Subcutaneous abdominal adipose tissue (tissue), 5 donors: ENCODE measurements around the gene CAST.

ENCODE experiments used
- H3K27ac ChIP-seq: one replicate; pipeline ENCODE4 v1.7.0; 2013; ENCODE audit warnings: low read depth, mild to moderate bottlenecking, inconsistent platforms, low read length, moderate library complexity
- H3K27me3 ChIP-seq, 5 donors: one replicate each; pipeline ENCODE4 v1.7.0; 2013; ENCODE audit warnings: low read length in 5 of 5, inconsistent platforms in 1 of 5; ENCODE audit not compliant: control insufficient read depth in 5 of 5, insufficient read depth in 4 of 5
- H3K36me3 ChIP-seq, 5 donors: one replicate each; pipeline ENCODE4 v1.7.0; 2013; ENCODE audit warnings: low read length in 5 of 5; ENCODE audit not compliant: control insufficient read depth in 5 of 5, insufficient read depth in 5 of 5
- H3K4me1 ChIP-seq, 5 donors: one replicate each; pipeline ENCODE4 v1.7.0; 2013; ENCODE audit warnings: low read length in 5 of 5, mild to moderate bottlenecking in 3 of 5, moderate library complexity in 1 of 5; ENCODE audit not compliant: control insufficient read depth in 5 of 5, insufficient read depth in 5 of 5
- H3K4me3 ChIP-seq, 5 donors: one replicate each; pipeline ENCODE4 v1.7.0; 2013; ENCODE audit warnings: low read length in 5 of 5, low read depth in 1 of 5
- H3K9ac ChIP-seq, 5 donors: one replicate each; pipeline ENCODE4 v1.7.0; 2013; ENCODE audit warnings: low read length in 5 of 5, mild to moderate bottlenecking in 4 of 5, moderate library complexity in 3 of 5
- H3K9me3 ChIP-seq, 5 donors: one replicate each; pipeline ENCODE4 v1.7.0; 2013; ENCODE audit warnings: low read length in 5 of 5; ENCODE audit not compliant: control insufficient read depth in 5 of 5
- donor health status: healthy.
- donor health status: healthy.
- donor health status: healthy.
- donor health status: healthy.
- donor health status: healthy.

Gene CAST

DNA sequence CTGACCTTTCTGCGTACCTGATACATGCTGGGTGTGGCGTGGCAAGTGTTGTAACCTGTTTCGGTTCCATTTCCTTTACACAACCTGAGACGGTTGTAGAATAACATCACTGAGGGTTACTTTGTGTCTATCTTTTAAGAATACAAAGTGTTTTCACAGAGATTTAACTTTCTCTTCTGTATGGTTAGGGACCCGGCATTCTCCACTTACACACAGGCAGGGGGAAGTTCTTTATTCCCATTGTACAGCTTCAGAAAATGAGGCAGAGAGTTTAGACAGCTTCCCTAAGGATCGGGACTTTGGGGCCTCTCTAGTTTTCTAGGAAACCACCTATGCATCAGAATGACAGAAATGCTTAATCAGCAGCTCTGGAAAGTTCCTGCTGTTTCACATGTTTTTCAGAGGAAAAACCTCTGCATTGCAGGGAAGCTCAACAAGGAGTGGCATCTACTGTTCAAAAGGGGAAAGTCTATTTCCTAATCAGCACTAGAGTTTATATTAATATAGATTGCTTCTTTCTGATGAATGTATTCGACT is 41.3 kb downstream of the CAST start:
- H3K27ac ChIP-seq = peak overlapping the region; percentile 100
- H3K4me1 ChIP-seq = peaks cover 0 to 19% (median 15%) of the 10 kb centered on the region in 5 donors
- H3K27me3 ChIP-seq = no peaks in the 10 kb centered on the region
- peak overlapping the region; percentile 70 to 92 (median 86) for H3K4me3 ChIP-seq
- peak overlapping the region; percentile 81 to 95 (median 95) for H3K9ac ChIP-seq
- peaks cover 0 to 10% (median 9%) of the 10 kb centered on the region in 5 donors for H3K36me3 ChIP-seq
- H3K9me3 ChIP-seq = no peaks in the 10 kb centered on the region

GRCh38 chr5:96703995-96704394 is 41.8 kb downstream of the CAST start:
- Histone ChIP-seq H3K4me3 (peak overlapping the region; percentile 70 to 92 (median 86)), H3K27me3 (no peaks in the 10 kb centered on the region), H3K9me3 (no peaks in the 10 kb centered on the region), H3K9ac (peak overlapping the region; percentile 81 to 95 (median 95)), H3K27ac (peak overlapping the region; percentile 100), H3K36me3 (peaks cover 0 to 10% (median 9%) of the 10 kb centered on the region in 5 donors), H3K4me1 (peaks cover 0 to 24% (median 18%) of the 10 kb centered on the region in 5 donors)

- no peak overlapping the region for H3K27ac ChIP-seq
Measured at GRCh38 chr5:96706433-96707111, 44.4 kb downstream of the CAST start.

DNA sequence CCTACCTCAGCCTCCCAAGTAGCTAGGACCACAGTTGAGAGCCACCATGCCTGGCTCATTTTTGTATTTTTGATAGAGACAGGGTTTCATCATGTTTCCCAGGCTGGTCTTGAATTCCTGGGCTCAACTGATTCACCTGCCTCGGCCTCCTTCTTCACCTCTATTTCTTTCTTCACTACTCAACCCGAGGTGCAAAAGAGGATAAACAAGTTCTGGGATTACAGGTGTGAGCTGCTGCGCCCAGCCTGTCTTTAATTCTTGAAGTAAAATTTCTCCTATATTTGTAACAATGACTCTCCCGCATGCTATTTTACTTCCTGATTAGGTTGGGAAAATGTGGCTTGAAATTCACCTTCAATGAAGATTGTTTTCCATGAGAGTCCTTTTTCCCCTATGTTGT is 46.4 kb downstream of the CAST start:
- H3K4me3 ChIP-seq = no peak overlapping the region
- no peak overlapping the region for H3K9ac ChIP-seq
- peak overlapping the region; percentile 53 for H3K27ac ChIP-seq
- H3K4me1 ChIP-seq = peaks cover 0 to 38% (median 30%) of the 10 kb centered on the region in 5 donors
- H3K27me3 ChIP-seq = no peaks in the 10 kb centered on the region
- no peaks in the 10 kb centered on the region for H3K9me3 ChIP-seq
- H3K36me3 ChIP-seq = peaks cover 0 to 2% (median 0%) of the 10 kb centered on the region in 5 donors

More at GRCh38 chr5:96706433-96707111, 44.4 kb downstream of the CAST start:
- Histone ChIP-seq H3K4me1 (peaks cover 0 to 28% (median 22%) of the 10 kb centered on the region in 5 donors), H3K9me3 (no peaks in the 10 kb centered on the region), H3K9ac (no peak overlapping the region), H3K4me3 (no peak overlapping the region), H3K36me3 (peaks cover 0 to 2% (median 0%) of the 10 kb centered on the region in 5 donors), H3K27me3 (no peaks in the 10 kb centered on the region)

DNA sequence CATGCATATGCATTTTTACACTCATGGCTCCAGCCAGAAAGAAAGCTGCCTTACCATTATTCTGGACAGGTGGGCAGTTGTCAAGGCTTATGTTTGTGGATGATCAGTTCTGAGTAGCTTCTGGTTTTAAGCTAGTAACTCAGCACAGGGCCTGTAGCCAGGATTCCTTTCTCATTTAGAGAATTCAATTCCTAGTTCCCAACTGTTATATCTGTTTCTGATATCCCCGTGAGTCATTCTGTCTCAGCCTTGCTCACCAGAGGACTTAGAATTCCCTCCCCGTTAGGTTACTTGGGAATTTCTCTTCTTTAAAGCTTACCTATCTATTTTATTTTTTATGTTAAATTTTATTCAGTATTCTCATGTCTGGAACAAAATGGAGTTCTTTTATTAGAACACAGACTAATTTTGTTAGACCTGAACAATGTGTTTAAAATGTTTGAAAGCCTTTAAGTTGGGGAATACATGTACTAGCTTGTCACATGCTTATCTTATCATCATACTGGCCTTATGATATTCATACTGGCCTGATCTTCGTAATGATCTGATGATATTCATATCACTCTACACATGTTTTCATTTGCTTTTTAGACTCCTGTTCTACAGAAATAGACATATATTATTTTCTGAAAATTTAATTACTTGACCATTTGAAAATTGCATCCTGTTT is 47.1 kb downstream of the CAST start:
- no peaks in the 10 kb centered on the region for H3K27me3 ChIP-seq
- H3K9me3 ChIP-seq = no peaks in the 10 kb centered on the region
- peak overlapping the region; percentile 53 for H3K27ac ChIP-seq
- no peak overlapping the region for H3K4me3 ChIP-seq
- H3K9ac ChIP-seq = no peak overlapping the region
- H3K4me1 ChIP-seq = peaks cover 0 to 39% (median 30%) of the 10 kb centered on the region in 5 donors
- peaks cover 0 to 2% (median 0%) of the 10 kb centered on the region in 5 donors for H3K36me3 ChIP-seq

- peaks cover 3 to 52% (median 45%) of the 10 kb centered on the region in 5 donors for H3K4me1 ChIP-seq
- H3K36me3 ChIP-seq = peaks cover 0 to 2% (median 0%) of the 10 kb centered on the region in 5 donors
- no peaks in the 10 kb centered on the region for H3K9me3 ChIP-seq
- no peak overlapping the region for H3K4me3 ChIP-seq
- no peaks in the 10 kb centered on the region for H3K27me3 ChIP-seq
- H3K27ac ChIP-seq = peak overlapping the region; percentile 17
- no peak overlapping the region for H3K9ac ChIP-seq
Measured at GRCh38 chr5:96712100-96712746, 50.0 kb downstream of the CAST start.

DNA sequence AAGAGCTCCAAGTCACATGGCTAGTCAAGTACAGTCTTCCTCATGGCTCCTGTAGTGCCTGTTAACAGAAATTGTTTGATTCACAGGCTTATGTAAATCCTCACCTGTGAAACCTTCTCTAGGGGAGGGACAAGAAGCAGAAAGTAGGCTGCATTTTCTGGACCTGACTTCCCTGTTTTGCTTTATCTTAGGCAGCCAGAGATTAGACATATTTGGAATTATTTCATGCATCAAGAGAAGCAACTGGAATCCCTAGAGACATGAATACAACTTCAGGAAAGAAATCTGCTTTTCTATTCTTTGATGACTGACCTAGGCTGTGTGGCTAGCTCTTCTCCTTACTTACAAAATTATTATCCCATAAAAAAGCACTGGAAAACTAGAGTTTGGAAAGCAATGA is 52.3 kb downstream of the CAST start:
- Histone ChIP-seq H3K36me3 (no peaks in the 10 kb centered on the region), H3K4me3 (no peak overlapping the region), H3K9me3 (no peaks in the 10 kb centered on the region), H3K9ac (peak overlapping the region in 2 of 5 donors; percentile 13 to 38), H3K27ac (peak overlapping the region; percentile 82), H3K27me3 (no peaks in the 10 kb centered on the region), H3K4me1 (peaks cover 4 to 53% (median 42%) of the 10 kb centered on the region in 5 donors)

- Histone ChIP-seq H3K27me3 (no peaks in the 10 kb centered on the region), H3K9me3 (no peaks in the 10 kb centered on the region), H3K9ac (peak overlapping the region in 1 of 5 donors; percentile 66), H3K36me3 (no peaks in the 10 kb centered on the region), H3K4me3 (no peak overlapping the region), H3K27ac (peak overlapping the region; percentile 82), H3K4me1 (peaks cover 4 to 53% (median 42%) of the 10 kb centered on the region in 5 donors)
Measured at GRCh38 chr5:96714951-96715451, 52.8 kb downstream of the CAST start.

GRCh38 chr5:96716007-96716406 is 53.8 kb downstream of the CAST start:
- peaks cover 4 to 54% (median 43%) of the 10 kb centered on the region in 5 donors for H3K4me1 ChIP-seq
- H3K36me3 ChIP-seq = no peaks in the 10 kb centered on the region
- H3K4me3 ChIP-seq = no peak overlapping the region
- H3K27ac ChIP-seq = peak overlapping the region; percentile 82
- H3K9ac ChIP-seq = no peak overlapping the region
- no peaks in the 10 kb centered on the region for H3K27me3 ChIP-seq
- H3K9me3 ChIP-seq = no peaks in the 10 kb centered on the region
